ENCODE data around the gene KRT14. TPM values are rescaled to one million over a fixed set of nuclear protein-coding genes. Genes with fewer than 3 reads are reported as not detected.

The KRT14 gene
- total and polyA plus RNA-seq, 2 of the 4 experiments (the other 2 are of a cell fraction): not detected

- DNase-seq (peak; percentile 56), ATAC-seq (ENCODE audit: low read depth) (no peak)
- Histone ChIP-seq H4K8ac (ENCODE audit: low read depth in 2 of 2, low read length in 2 of 2) (peak overlapping the region in 1 of 2 experiments; percentile 19; a peak in 1 of 4 replicates), H4K91ac (ENCODE audit: insufficient read depth, low read depth, low read length) (0 out of 2 replicates have a peak overlapping the region, but pooled peaks have one; percentile 2), H3K14ac (replicated peaks; ENCODE audit: low read depth, low read length) (0 out of 2 replicates have a peak overlapping the region, but pooled peaks have one; percentile 28), H4K5ac (ENCODE audit: low read depth, low read length) (no peak overlapping the region), H2BK20ac (ENCODE audit: low read depth, low read length) (0 out of 2 replicates have a peak overlapping the region, but pooled peaks have one; percentile 11), H3K9ac (ENCODE audit: low read depth, low read length) (no peak overlapping the region), H4K20me1 (ENCODE audit: insufficient read depth, low read length) (no peaks in the 10 kb centered on the region), H3K23ac (ENCODE audit: low read depth, low read length) (no peak overlapping the region), H3K27me3 (ENCODE audit: control insufficient read depth, insufficient read depth, low read length) (no peaks in the 10 kb centered on the region; the same call in 1 of the 2 replicates), H3K4me3 (ENCODE audit: insufficient read depth, low read depth, low read length) (no peak overlapping the region), H2AK9ac (replicated peaks; ENCODE audit: low read depth, low read length, poor library complexity) (no peak overlapping the region), H3K56ac (ENCODE audit: extremely low read depth, insufficient read depth, low read length) (no peak overlapping the region; the same call in 1 of the 2 replicates), H3K36me3 (ENCODE audit: control insufficient read depth, insufficient read depth, low read length) (no peaks in the 10 kb centered on the region), H3K9me1 (ENCODE audit: insufficient read depth, low read length) (peaks cover 12% of the 10 kb centered on the region), H2BK120ac (ENCODE audit: low read depth, low read length) (peak overlapping the region; percentile 38; the same call in 1 of the 2 replicates), H3K18ac (ENCODE audit: low read depth, low read length) (no peak overlapping the region), H2AFZ (replicated peaks; ENCODE audit: low read length, poor library complexity) (peak overlapping the region; percentile 38), H3K27ac (ENCODE audit: insufficient read depth, low read length) (no peak overlapping the region; the same call in 1 of the 2 replicates), H2BK5ac (ENCODE audit: low read depth, low read length, poor library complexity, severe bottlenecking) (no peak overlapping the region), H3K4ac (ENCODE audit: low read depth, low read length) (peak overlapping the region; percentile 49), H3K4me1 (ENCODE audit: control insufficient read depth, insufficient read depth, low read length) (peaks cover 18% of the 10 kb centered on the region), H3K9me3 (ENCODE audit: control insufficient read depth, insufficient read depth, low read length) (peaks cover 4% of the 10 kb centered on the region), H2BK15ac (ENCODE audit: low read depth, low read length) (0 out of 3 replicates have a peak overlapping the region, but pooled peaks have one; percentile 23), H2AK5ac (ENCODE audit: low read depth, low read length) (peak overlapping the region; percentile 3; the same call in 1 of the 2 replicates), H3K4me2 (ENCODE audit: low read depth, low read length) (no peak overlapping the region), H3K79me1 (ENCODE audit: low read depth in 1 of 2, low read length in 2 of 2) (no peaks in the 10 kb centered on the region)
- no TSS peak for BruUV-seq (replicated peaks)
- TF ChIP-seq SMC3 (IDR thresholded peaks at IDR 0.05; ENCODE audit: low read depth, low read length) (no peak), CHD1 (IDR thresholded peaks at IDR 0.05; ENCODE audit: low read depth, low read length) (0 out of 2 replicates have a peak, but pooled peaks have one; percentile 0)
- ChIA-PET CTCF (interaction anchor here (0.7 to 3.9 kb wide), 25 partner anchors 11 to 731 kb away, joined by 3 to 49 read pairs (median 5); partner anchors contain the start of genes KRT15 and KRT9), POLR2A (ENCODE audit: unreplicated experiment) (interaction anchor here (0.6 to 0.7 kb wide), 2 partner anchors 99 kb away, joined by 13 to 22 read pairs; no protein-coding TSS in a partner anchor)
- WGBS, 2 experiments (ENCODE audit: extremely low coverage in 2 of 2, insufficient read length in 1 of 2): 43% methylated on average over 3 of the region's 8 CpGs; no CpG with 5 or more reads in 1 of the 2 experiments
- intact Hi-C loops (cut with micrococcal nuclease): loop anchor here (1.0 to 5.0 kb wide), 7 partner anchors 99 to 902 kb away; partner anchors contain the start of genes KRTAP2-3 and SMARCE1
- in situ Hi-C loops (cut with MboI; ENCODE audit: low sequenced_read_pairs): loop anchor here (5.0 to 10.0 kb wide), 3 partner anchors 113 to 745 kb away; no protein-coding TSS in a partner anchor
- dilution Hi-C loops (cut with HindIII; ENCODE audit: low sequenced_read_pairs, unreplicated experiment): no loop called here
Observed at GRCh38 chr17:41549596-41550039, 37.1 kb downstream of the KRT14 start.

Data from IMR-90 (cell line).